ENCODE measurements around the gene P3R3URF. TPM values are rescaled to one million over a fixed set of nuclear protein-coding genes. Genes with fewer than 3 reads are reported as not detected.

The P3R3URF gene
- total RNA-seq, 1 experiment from 2014 or later, result not detected

DNA sequence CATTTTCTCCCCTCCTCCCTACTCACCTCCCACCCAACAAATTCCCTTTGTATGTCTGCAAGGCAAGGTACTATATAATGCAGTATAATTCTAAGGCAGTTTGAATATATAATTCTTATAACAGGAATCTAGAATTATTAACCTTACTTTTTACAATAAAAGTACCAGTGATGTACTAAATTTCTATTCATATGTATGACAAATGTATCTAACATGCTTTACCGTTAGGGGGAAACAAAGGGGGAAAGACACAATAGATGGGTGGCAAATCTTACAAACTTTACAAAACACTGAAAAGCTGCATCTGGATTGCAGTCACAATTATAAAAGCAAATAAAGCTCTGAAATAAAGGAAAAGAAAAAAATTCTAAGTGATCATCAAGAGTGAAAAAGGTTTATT is 46.2 kb downstream of the P3R3URF start (continued):
- TF ChIP-seq, protein P1, sequence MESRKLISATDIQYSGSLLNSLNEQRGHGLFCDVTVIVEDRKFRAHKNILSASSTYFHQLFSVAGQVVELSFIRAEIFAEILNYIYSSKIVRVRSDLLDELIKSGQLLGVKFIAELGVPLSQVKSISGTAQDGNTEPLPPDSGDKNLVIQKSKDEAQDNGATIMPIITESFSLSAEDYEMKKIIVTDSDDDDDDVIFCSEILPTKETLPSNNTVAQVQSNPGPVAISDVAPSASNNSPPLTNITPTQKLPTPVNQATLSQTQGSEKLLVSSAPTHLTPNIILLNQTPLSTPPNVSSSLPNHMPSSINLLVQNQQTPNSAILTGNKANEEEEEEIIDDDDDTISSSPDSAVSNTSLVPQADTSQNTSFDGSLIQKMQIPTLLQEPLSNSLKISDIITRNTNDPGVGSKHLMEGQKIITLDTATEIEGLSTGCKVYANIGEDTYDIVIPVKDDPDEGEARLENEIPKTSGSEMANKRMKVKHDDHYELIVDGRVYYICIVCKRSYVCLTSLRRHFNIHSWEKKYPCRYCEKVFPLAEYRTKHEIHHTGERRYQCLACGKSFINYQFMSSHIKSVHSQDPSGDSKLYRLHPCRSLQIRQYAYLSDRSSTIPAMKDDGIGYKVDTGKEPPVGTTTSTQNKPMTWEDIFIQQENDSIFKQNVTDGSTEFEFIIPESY (IDR thresholded peaks at IDR 0.05; ENCODE audit: extremely low read depth, insufficient replicate concordance, low read length), result no peak
- TF ChIP-seq JUND (IDR thresholded peaks at IDR 0.05), result no peak
- no peak for TF ChIP-seq RAD21 (IDR thresholded peaks at IDR 0.05; ENCODE audit: low read depth)
- no peak for TF ChIP-seq EZH2phosphoT487 (IDR thresholded peaks at IDR 0.05; ENCODE audit: borderline replicate concordance)
- TF ChIP-seq, protein P2, sequence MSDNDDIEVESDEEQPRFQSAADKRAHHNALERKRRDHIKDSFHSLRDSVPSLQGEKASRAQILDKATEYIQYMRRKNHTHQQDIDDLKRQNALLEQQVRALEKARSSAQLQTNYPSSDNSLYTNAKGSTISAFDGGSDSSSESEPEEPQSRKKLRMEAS (IDR thresholded peaks at IDR 0.05), result no peak

DNA sequence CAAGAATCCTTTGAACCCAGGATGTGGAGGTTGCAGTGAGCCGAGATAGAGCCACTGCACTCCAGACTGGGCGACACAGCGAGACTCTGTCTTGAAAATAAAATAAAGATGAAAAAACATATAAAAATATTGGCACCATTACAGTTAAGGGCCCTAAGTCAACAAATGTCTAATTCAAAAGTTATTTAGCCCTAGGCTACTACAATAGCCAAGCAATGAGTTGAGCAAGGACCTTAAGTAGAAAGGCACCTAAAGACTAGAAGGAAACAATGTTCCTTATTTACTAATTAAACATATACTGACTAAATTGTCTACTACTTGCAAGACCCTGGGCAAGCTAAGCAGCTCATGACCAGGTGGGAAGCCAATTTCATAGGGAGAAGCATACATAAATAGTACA is 47.9 kb downstream of the P3R3URF start:
- ATAC-seq (no peak), DNase-seq (ENCODE audit: low read depth, low spot score) (no peak)
- no peak overlapping the region for H3K27ac ChIP-seq (ENCODE audit: low read depth, low read length)
- H3K9ac ChIP-seq (ENCODE audit: low read length), result no peak overlapping the region
- RAD21 ChIA-PET (ENCODE audit: low non-redundant PET in 1 of 2, low total read pairs in 2 of 2, uncharacterized antibody in 2 of 2, unreplicated experiment in 2 of 2), result no interaction called here
- no peaks in the 10 kb centered on the region for H3K27me3 ChIP-seq (ENCODE audit: insufficient read depth, low read length)
- H3K36me3 ChIP-seq (ENCODE audit: control insufficient read depth in 1 of 2, insufficient read depth in 2 of 2, low read length in 2 of 2), result no peaks in the 10 kb centered on the region
- no peak overlapping the region for H2AFZ ChIP-seq (ENCODE audit: low read depth, low read length, poor library complexity, severe bottlenecking)
- no peak overlapping the region for H3K4me2 ChIP-seq (ENCODE audit: low read length)
- no peaks in the 10 kb centered on the region for H3K79me2 ChIP-seq (ENCODE audit: insufficient read depth, low read length)
- H4K20me1 ChIP-seq (ENCODE audit: insufficient read depth), result no peaks in the 10 kb centered on the region
- POLR2A ChIA-PET, result no interaction called here
- H3K9me2 ChIP-seq (ENCODE audit: insufficient read depth), result no peaks in the 10 kb centered on the region
- intact Hi-C loops (cut with micrococcal nuclease), result no loop called here
- H3K9me3 ChIP-seq (ENCODE audit: control insufficient read depth in 1 of 2, insufficient read depth in 1 of 2, low read depth in 1 of 2, low read length in 2 of 2), result no peaks in the 10 kb centered on the region
- BruUV-seq (replicated peaks), result no TSS peak
- peaks cover 8 to 14% of the 10 kb centered on the region in 2 experiments for H3K4me1 ChIP-seq (ENCODE audit: control insufficient read depth in 1 of 2, insufficient read depth in 2 of 2, low read length in 2 of 2)
- CTCF ChIA-PET, result no interaction called here
- H3K4me3 ChIP-seq (replicated peaks in 1 of 2; ENCODE audit: low read depth in 1 of 2, low read length in 2 of 2), result no peak overlapping the region
- TF ChIP-seq SP1 (IDR thresholded peaks at IDR 0.05; ENCODE audit: low read depth), result no peak
- TF ChIP-seq POLR2AphosphoS5 (IDR thresholded peaks at IDR 0.05; ENCODE audit: low read depth, low read length), result no peak
- TF ChIP-seq, protein P3, sequence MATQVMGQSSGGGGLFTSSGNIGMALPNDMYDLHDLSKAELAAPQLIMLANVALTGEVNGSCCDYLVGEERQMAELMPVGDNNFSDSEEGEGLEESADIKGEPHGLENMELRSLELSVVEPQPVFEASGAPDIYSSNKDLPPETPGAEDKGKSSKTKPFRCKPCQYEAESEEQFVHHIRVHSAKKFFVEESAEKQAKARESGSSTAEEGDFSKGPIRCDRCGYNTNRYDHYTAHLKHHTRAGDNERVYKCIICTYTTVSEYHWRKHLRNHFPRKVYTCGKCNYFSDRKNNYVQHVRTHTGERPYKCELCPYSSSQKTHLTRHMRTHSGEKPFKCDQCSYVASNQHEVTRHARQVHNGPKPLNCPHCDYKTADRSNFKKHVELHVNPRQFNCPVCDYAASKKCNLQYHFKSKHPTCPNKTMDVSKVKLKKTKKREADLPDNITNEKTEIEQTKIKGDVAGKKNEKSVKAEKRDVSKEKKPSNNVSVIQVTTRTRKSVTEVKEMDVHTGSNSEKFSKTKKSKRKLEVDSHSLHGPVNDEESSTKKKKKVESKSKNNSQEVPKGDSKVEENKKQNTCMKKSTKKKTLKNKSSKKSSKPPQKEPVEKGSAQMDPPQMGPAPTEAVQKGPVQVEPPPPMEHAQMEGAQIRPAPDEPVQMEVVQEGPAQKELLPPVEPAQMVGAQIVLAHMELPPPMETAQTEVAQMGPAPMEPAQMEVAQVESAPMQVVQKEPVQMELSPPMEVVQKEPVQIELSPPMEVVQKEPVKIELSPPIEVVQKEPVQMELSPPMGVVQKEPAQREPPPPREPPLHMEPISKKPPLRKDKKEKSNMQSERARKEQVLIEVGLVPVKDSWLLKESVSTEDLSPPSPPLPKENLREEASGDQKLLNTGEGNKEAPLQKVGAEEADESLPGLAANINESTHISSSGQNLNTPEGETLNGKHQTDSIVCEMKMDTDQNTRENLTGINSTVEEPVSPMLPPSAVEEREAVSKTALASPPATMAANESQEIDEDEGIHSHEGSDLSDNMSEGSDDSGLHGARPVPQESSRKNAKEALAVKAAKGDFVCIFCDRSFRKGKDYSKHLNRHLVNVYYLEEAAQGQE (IDR thresholded peaks at IDR 0.05; ENCODE audit: low read depth), result no peak
- no peak for TF ChIP-seq EZH2 (IDR thresholded peaks at IDR 0.05)

Other genes starting within 250 kb of the P3R3URF start
- 1.6 TPM for gene PIK3R3, start 43.9 kb downstream of the P3R3URF start, total RNA-seq (2021; ENCODE audit: unreplicated experiment)
- gene TSPAN1, start 1.4 kb downstream of the P3R3URF start, total RNA-seq (2021; ENCODE audit: unreplicated experiment), result 9.9 TPM
- 97.7 TPM for gene POMGNT1, start 21.9 kb upstream of the P3R3URF start, total RNA-seq (2021; ENCODE audit: unreplicated experiment)
- not detected for gene LURAP1, start 26.8 kb upstream of the P3R3URF start, total RNA-seq (2021; ENCODE audit: unreplicated experiment)
- gene RAD54L, start 71.3 kb upstream of the P3R3URF start, total RNA-seq (2021; ENCODE audit: unreplicated experiment), result 28.9 TPM
- 38.1 TPM for gene LRRC41, start 127.1 kb upstream of the P3R3URF start, total RNA-seq (2021; ENCODE audit: unreplicated experiment)
- gene UQCRH, start 127.2 kb upstream of the P3R3URF start, total RNA-seq (2021; ENCODE audit: unreplicated experiment), result 514 TPM
- 27.8 TPM for gene NSUN4, start 164.3 kb upstream of the P3R3URF start, total RNA-seq (2021; ENCODE audit: unreplicated experiment)
- gene FAAH, start 217.8 kb upstream of the P3R3URF start, total RNA-seq (2021; ENCODE audit: unreplicated experiment), result 24.8 TPM